GM12878 (cell line): Measurements from ENCODE around the gene RRP1B. TPM values are rescaled to one million over a fixed set of nuclear protein-coding genes. Genes with fewer than 3 reads are reported as not detected.

Source experiments
- ATAC-seq: fragments of 200-7000 bp; cut with Tn5 transposase; 3 replicates; pipeline ENCODE4 v1.9.1; 2020; ENCODE audit warnings: mild to moderate bottlenecking, moderate library complexity
- BruUV-seq: library from RNA; stranded (reverse); fragments of 400-500 nt; replicated peaks from 2 replicates; lab custom pipeline; 2021; lab: Mats Ljungman, UMichigan
- CTCF ChIA-PET: fragments of 300-600 bp; sonication (Branson Sonifier 250); formaldehyde crosslinking; extraction: SDS; loops from one replicate; lab custom pipeline; 2021; ENCODE audit warnings: inconsistent platforms; lab: Yijun Ruan, JAX
- POLR2A ChIA-PET: fragments of 350-600 bp; formaldehyde crosslinking; extraction: SDS; loops from one replicate; lab custom pipeline; 2021; ENCODE audit warnings: inconsistent platforms; lab: Charles Lee
- RAD21 ChIA-PET: fragments of 300-600 bp; sonication (Branson Sonifier 250); formaldehyde crosslinking; loops from one replicate; lab custom pipeline; 2023; ENCODE audit warnings: antibody characterized with exemption; ENCODE audit not compliant: unreplicated experiment; lab: Charles Lee
- SMC1A ChIA-PET: fragments of 300-600 bp; sonication (Branson Sonifier 250); formaldehyde crosslinking; loops from one replicate; lab custom pipeline; 2023; ENCODE audit not compliant: unreplicated experiment, uncharacterized antibody; lab: Charles Lee
- DNase-seq: peaks from one replicate; pipeline ENCODE4 v3.0.0-alpha.2; 2011; ENCODE audit warnings: low read depth, low spot score
- FAIRE-seq: peaks from 3 replicates; lab custom pipeline; 2011; peaks lifted over from hg19 to GRCh38; lab: Jason Lieb, UNC
- H2AFZ ChIP-seq: 2 replicates; pipeline ENCODE4 v1.6.0; 2011; ENCODE audit warnings: low read depth, low read length, control low read depth; ENCODE audit not compliant: control insufficient read depth
- H3K27ac ChIP-seq: 2 replicates; pipeline ENCODE4 v1.5.1; 2011; ENCODE audit warnings: control low read depth; ENCODE audit not compliant: control insufficient read depth, insufficient read depth
- H3K27me3 ChIP-seq, 2 experiments: replicated peaks in 1 of 2; 2 replicates each; pipeline versions ENCODE4 v1.6.0 to v1.6.1; 2011; ENCODE audit warnings: low read length in 1 of 2; ENCODE audit not compliant: control insufficient read depth in 2 of 2, insufficient read depth in 2 of 2
- H3K36me3 ChIP-seq, 2 experiments: 2 replicates each; pipeline ENCODE4 v1.5.1; 2011; ENCODE audit warnings: low read length in 1 of 2; ENCODE audit not compliant: control insufficient read depth in 2 of 2, insufficient read depth in 2 of 2
- H3K4me1 ChIP-seq: 2 replicates; pipeline ENCODE4 v1.6.1; 2011; ENCODE audit warnings: mild to moderate bottlenecking, low read length, moderate library complexity, mixed read lengths; ENCODE audit not compliant: control insufficient read depth, insufficient read depth
- H3K4me2 ChIP-seq: 2 replicates; pipeline ENCODE4 v1.6.0; 2011; ENCODE audit warnings: control low read depth; ENCODE audit not compliant: control insufficient read depth, insufficient read depth
- H3K4me3 ChIP-seq: fragments of 200-600 bp; sonication (generic); 2 replicates; pipeline ENCODE4 v1.5.1; 2016
- H3K79me2 ChIP-seq: 2 replicates; pipeline ENCODE4 v1.6.0; 2011; ENCODE audit warnings: low read length; ENCODE audit not compliant: control insufficient read depth, insufficient read depth
- H3K9ac ChIP-seq: 2 replicates; pipeline ENCODE4 v1.8.0; 2011; ENCODE audit warnings: low read length, control low read depth, mixed read lengths; ENCODE audit not compliant: control insufficient read depth, insufficient read depth
- H3K9me3 ChIP-seq: replicated peaks from 3 replicates; pipeline ENCODE4 v1.5.1; 2011; ENCODE audit warnings: mild to moderate bottlenecking, low read length; ENCODE audit not compliant: control insufficient read depth, insufficient read depth
- H4K20me1 ChIP-seq: 2 replicates; pipeline ENCODE4 v1.6.0; 2011; ENCODE audit not compliant: control insufficient read depth, insufficient read depth
- CHD4 ChIP-seq: fragments of 200-600 bp; sonication (generic); IDR thresholded peaks from 2 replicates; pipeline ENCODE4 v1.6.1; 2016; ENCODE audit warnings: mild to moderate bottlenecking
- FOS ChIP-seq: IDR thresholded peaks from 3 replicates; pipeline ENCODE4 v1.6.1; 2011; ENCODE audit warnings: borderline replicate concordance; ENCODE audit not compliant: insufficient read length; ENCODE audit errors: extremely low read depth
- HDAC6 ChIP-seq: fragments of 200-600 bp; sonication (generic); IDR thresholded peaks from one replicate; pipeline ENCODE4 v1.8.0; 2017; ENCODE audit warnings: antibody characterized with exemption; ENCODE audit not compliant: unreplicated experiment
- KLF5 ChIP-seq: fragments of 450-650 bp; IDR thresholded peaks from 2 replicates; pipeline ENCODE4 v1.6.1; 2014; ENCODE audit warnings: mild to moderate bottlenecking; ENCODE audit not compliant: partially characterized antibody
- MXI1 ChIP-seq: fragments of 150-350 bp; IDR thresholded peaks from 2 replicates; pipeline ENCODE4 v1.6.1; 2011; ENCODE audit warnings: low read depth, mild to moderate bottlenecking, inconsistent platforms, low read length, improper control_type of control experiment
- NRF1 ChIP-seq: conservative IDR thresholded peaks from 2 replicates; pipeline ENCODE4 v1.6.1; 2011; ENCODE audit warnings: mild to moderate bottlenecking, low read depth, low read length, improper control_type of control experiment
- PAX5 ChIP-seq: IDR thresholded peaks from 2 replicates; pipeline ENCODE4 v1.6.1; 2011; ENCODE audit warnings: low read depth, low read length, borderline replicate concordance
- RB1 ChIP-seq: fragments of 450-650 bp; formaldehyde crosslinking; IDR thresholded peaks from 2 replicates; pipeline ENCODE4 v1.6.1; 2017; ENCODE audit warnings: mild to moderate bottlenecking, borderline replicate concordance
- SMAD5 ChIP-seq: IDR thresholded peaks from 2 replicates; pipeline ENCODE4 v1.6.1; 2016; ENCODE audit warnings: antibody characterized with exemption, low read depth
- TAF1 ChIP-seq: IDR thresholded peaks from 2 replicates; pipeline ENCODE4 v1.6.1; 2011; ENCODE audit warnings: mild to moderate bottlenecking, low read depth, low read length, borderline replicate concordance
- TCF12 ChIP-seq: IDR thresholded peaks from 2 replicates; pipeline ENCODE4 v1.6.1; 2011; ENCODE audit warnings: low read depth, mild to moderate bottlenecking, low read length
- WGBS: methylation state at CpG from one replicate; pipeline ENCODE4 v1.1.6; 2016; ENCODE audit warnings: low lambda C conversion rate; ENCODE audit not compliant: insufficient replicate concordance, insufficient coverage; ENCODE audit errors: missing lambda C conversion rate; 5-methylcytosine and 5-hydroxymethylcytosine counted together
- in situ Hi-C: fragments of 300-500 bp; cut with MboI; formaldehyde crosslinking; loops from 9 replicates; pipeline ENCODE4 v1.14.3; 2018; ENCODE audit warnings: mixed read lengths
- intact Hi-C: fragments of 100-400 bp; cut with micrococcal nuclease; formaldehyde crosslinking; loops from one replicate; pipeline ENCODE4 v1.14.2; 2022; ENCODE audit not compliant: unreplicated experiment
- polyA plus RNA-seq, 11 experiments: library from polyadenylated mRNA; depleted of rRNA in 4 of 11; unstranded in 6 of 11; stranded (reverse) in 5 of 11; fragments of >200 nt; fragmentation: Nextera tagmentation in 4 of 11; fragmentation: Illumina TruSeq in 1 of 11; extraction: Ambion mirVana in 4 of 11; extraction: Trizol in 1 of 11; gene quantifications; 1 replicate in 1 of 11; 2 replicates in 10 of 11; pipeline versions ENCODE4 v1.2.1 to v1.2.3, GENCODE V29; 2011 to 2016; ENCODE audit warnings: inconsistent platforms in 2 of 11, missing spikeins in 2 of 11, low read depth in 1 of 11
- total RNA-seq, 4 experiments: library from RNA; depleted of rRNA in 3 of 4; stranded (reverse); fragments of >200 nt in 3 of 4; fragmentation: Illumina TruSeq in 1 of 4; extraction: Trizol in 1 of 4; gene quantifications; 2 replicates each; pipeline versions ENCODE4 v1.2.1 to v1.2.3, GENCODE V29; 2013 to 2021
- TF ChIP-seq, protein P1 (sequence below): fragments of 450-650 bp; formaldehyde crosslinking; IDR thresholded peaks from 2 replicates; pipeline ENCODE4 v1.4.0; 2022; ENCODE audit warnings: mild to moderate bottlenecking, moderate library complexity
- TF ChIP-seq, protein P2 (sequence below): fragments of 450-650 bp; IDR thresholded peaks from 2 replicates; pipeline ENCODE4 v1.6.1; 2017; ENCODE audit warnings: mild to moderate bottlenecking
- TF ChIP-seq, protein P3 (sequence below): fragments of 150-350 bp; IDR thresholded peaks from 2 replicates; pipeline ENCODE4 v1.6.1; 2014; ENCODE audit warnings: mild to moderate bottlenecking, low read depth, low read length

RRP1B gene
- total and polyA plus RNA-seq, 10 of the 15 experiments (the other 5 are each of a cell fraction or from before 2014, with no cell fraction given): 8.1 to 57.4 (median 38.1) TPM

DNA sequence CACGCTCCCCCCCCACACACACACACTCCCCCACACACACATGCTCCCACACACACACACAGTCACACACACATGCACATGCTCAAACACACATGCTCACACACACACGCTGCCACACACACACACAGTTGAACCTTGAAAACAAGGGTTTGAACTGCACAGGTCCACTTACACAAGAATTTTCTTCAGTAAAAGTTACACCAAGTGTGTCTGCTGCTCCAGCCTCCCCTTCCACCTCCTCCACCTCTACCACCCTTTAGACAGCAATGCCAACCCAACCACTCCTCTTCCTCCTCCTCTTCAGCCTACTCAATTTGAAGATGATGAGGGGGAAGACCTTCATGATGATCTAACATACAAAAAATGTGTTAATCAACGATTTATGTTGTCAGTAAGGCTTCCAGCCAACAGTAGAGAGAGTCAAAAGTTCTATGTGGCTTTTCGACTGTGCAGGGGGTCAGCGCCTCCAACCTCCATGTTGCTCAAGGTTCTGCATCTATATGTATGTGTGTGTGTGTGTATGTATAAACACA is 26.9 kb upstream of the RRP1B start:
- TF ChIP-seq PAX5 (no peak), KLF5 (no peak), SMAD5 (no peak), FOS (no peak), HDAC6 (no peak), TCF12 (no peak), NRF1 (no peak), MXI1 (no peak), TAF1 (no peak), CHD4 (no peak), RB1 (no peak)
- TF ChIP-seq, protein P1, sequence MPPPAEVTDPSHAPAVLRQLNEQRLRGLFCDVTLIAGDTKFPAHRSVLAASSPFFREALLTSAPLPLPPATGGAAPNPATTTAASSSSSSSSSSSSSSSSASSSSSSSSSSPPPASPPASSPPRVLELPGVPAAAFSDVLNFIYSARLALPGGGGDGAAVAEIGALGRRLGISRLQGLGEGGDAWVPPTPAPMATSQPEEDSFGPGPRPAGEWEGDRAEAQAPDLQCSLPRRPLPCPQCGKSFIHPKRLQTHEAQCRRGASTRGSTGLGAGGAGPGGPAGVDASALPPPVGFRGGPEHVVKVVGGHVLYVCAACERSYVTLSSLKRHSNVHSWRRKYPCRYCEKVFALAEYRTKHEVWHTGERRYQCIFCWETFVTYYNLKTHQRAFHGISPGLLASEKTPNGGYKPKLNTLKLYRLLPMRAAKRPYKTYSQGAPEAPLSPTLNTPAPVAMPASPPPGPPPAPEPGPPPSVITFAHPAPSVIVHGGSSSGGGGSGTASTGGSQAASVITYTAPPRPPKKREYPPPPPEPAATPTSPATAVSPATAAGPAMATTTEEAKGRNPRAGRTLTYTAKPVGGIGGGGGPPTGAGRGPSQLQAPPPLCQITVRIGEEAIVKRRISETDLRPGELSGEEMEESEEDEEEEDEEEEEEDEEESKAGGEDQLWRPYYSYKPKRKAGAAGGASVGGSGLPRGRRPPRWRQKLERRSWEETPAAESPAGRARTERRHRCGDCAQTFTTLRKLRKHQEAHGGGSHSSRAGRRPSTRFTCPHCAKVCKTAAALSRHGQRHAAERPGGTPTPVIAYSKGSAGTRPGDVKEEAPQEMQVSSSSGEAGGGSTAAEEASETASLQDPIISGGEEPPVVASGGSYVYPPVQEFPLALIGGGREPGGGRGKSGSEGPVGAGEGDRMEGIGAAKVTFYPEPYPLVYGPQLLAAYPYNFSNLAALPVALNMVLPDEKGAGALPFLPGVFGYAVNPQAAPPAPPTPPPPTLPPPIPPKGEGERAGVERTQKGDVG: no peak
- TF ChIP-seq, protein P2, sequence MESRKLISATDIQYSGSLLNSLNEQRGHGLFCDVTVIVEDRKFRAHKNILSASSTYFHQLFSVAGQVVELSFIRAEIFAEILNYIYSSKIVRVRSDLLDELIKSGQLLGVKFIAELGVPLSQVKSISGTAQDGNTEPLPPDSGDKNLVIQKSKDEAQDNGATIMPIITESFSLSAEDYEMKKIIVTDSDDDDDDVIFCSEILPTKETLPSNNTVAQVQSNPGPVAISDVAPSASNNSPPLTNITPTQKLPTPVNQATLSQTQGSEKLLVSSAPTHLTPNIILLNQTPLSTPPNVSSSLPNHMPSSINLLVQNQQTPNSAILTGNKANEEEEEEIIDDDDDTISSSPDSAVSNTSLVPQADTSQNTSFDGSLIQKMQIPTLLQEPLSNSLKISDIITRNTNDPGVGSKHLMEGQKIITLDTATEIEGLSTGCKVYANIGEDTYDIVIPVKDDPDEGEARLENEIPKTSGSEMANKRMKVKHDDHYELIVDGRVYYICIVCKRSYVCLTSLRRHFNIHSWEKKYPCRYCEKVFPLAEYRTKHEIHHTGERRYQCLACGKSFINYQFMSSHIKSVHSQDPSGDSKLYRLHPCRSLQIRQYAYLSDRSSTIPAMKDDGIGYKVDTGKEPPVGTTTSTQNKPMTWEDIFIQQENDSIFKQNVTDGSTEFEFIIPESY: no peak
- TF ChIP-seq, protein P3, sequence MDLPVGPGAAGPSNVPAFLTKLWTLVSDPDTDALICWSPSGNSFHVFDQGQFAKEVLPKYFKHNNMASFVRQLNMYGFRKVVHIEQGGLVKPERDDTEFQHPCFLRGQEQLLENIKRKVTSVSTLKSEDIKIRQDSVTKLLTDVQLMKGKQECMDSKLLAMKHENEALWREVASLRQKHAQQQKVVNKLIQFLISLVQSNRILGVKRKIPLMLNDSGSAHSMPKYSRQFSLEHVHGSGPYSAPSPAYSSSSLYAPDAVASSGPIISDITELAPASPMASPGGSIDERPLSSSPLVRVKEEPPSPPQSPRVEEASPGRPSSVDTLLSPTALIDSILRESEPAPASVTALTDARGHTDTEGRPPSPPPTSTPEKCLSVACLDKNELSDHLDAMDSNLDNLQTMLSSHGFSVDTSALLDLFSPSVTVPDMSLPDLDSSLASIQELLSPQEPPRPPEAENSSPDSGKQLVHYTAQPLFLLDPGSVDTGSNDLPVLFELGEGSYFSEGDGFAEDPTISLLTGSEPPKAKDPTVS: no peak
- 48% methylated on average over 5 of the region's 5 CpGs for WGBS
- no peaks in the 10 kb centered on the region for H3K79me2 ChIP-seq
- SMC1A ChIA-PET: no interaction called here
- H3K4me1 ChIP-seq: no peaks in the 10 kb centered on the region
- no peak overlapping the region for H3K27ac ChIP-seq
- POLR2A ChIA-PET: no interaction called here
- no peak overlapping the region for H3K4me3 ChIP-seq
- no TSS peak for BruUV-seq
- H3K4me2 ChIP-seq: no peak overlapping the region
- no peaks in the 10 kb centered on the region for H4K20me1 ChIP-seq
- in situ Hi-C loops: no loop called here
- CTCF ChIA-PET: no interaction called here
- no peak for FAIRE-seq
- H3K27me3 ChIP-seq: no peaks in the 10 kb centered on the region; a peak in 1 of 4 replicates
- H3K36me3 ChIP-seq: no peaks in the 10 kb centered on the region
- intact Hi-C loops: no loop called here
- no peak for DNase-seq
- H3K9me3 ChIP-seq: peaks cover 5% of the 10 kb centered on the region; the same call in 1 of the 3 replicates
- H3K9ac ChIP-seq: no peak overlapping the region
- RAD21 ChIA-PET: no interaction called here
- H2AFZ ChIP-seq: no peak overlapping the region
- no peak for ATAC-seq
